Right lung (tissue), 5 donors: Measurements from ENCODE around the gene RNF111. TPM values are rescaled to one million over a fixed set of nuclear protein-coding genes. Genes with fewer than 3 reads are reported as not detected.
"Not testable (repeated sequence)": the region's sequence is repeated elsewhere in the genome, so short reads cannot be mapped to it uniquely, and the experiment has no call there.

Experiments used
- DNase-seq, 2 donors: peaks; one replicate each; pipeline ENCODE4 v3.0.0-alpha.2; 2013
- polyA plus RNA-seq, 5 donors: library from polyadenylated mRNA; unstranded; fragments of 120-200 nt; gene quantifications; one replicate each; pipeline versions ENCODE4 v1.2.1 to v1.2.3, GENCODE V29; 2013; ENCODE audit warnings: inconsistent platforms in 1 of 5, low replicate concordance in 1 of 5; ENCODE audit not compliant: insufficient read length in 5 of 5, insufficient read depth in 1 of 5

RNF111 gene
- polyA plus RNA-seq, 5 donors, result 30.8 to 44.2 (median 37.4) TPM

GRCh38 chr15:59052915-59053407, 65.5 kb downstream of the RNF111 start:
- no peak for DNase-seq

GRCh38 chr15:59053482-59053881, 66.0 kb downstream of the RNF111 start:
- DNase-seq, result no peak

- DNase-seq, result no peak
Measured at GRCh38 chr15:59059076-59059597, 71.7 kb downstream of the RNF111 start.

- no peak for DNase-seq
Measured at GRCh38 chr15:59060348-59060747, 72.9 kb downstream of the RNF111 start.

- DNase-seq, result no peak
Measured at GRCh38 chr15:59063042-59063441, 75.6 kb downstream of the RNF111 start.

GRCh38 chr15:59069430-59069829, 82.0 kb downstream of the RNF111 start:
- DNase-seq, result no peak

GRCh38 chr15:59074607-59075006, 87.1 kb downstream of the RNF111 start:
- DNase-seq, result no peak

GRCh38 chr15:59087731-59088130, 100.3 kb downstream of the RNF111 start:
- no peak for DNase-seq

GRCh38 chr15:59094077-59094476, 106.6 kb downstream of the RNF111 start:
- no peak for DNase-seq

- no peak for DNase-seq
Measured at GRCh38 chr15:59096429-59096828, 109.0 kb downstream of the RNF111 start.

- no peak for DNase-seq
Measured at GRCh38 chr15:59099162-59099685, 111.8 kb downstream of the RNF111 start.

- no peak for DNase-seq
Measured at GRCh38 chr15:59104602-59104911, 117.1 kb downstream of the RNF111 start.

- DNase-seq, result peak; percentile 87 to 91
Measured at GRCh38 chr15:59104912-59105732, 117.7 kb downstream of the RNF111 start, which contains the start of gene CCNB2. Gene CCNB2 (plus strand): TSS chr15:59105146. CDS start chr15:59105269, 123 bp downstream.

GRCh38 chr15:59105854-59106253, 118.4 kb downstream of the RNF111 start:
- DNase-seq, result no peak

- DNase-seq, result no peak
Measured at GRCh38 chr15:59111251-59111650, 123.8 kb downstream of the RNF111 start.

GRCh38 chr15:59115047-59115446, 127.6 kb downstream of the RNF111 start:
- DNase-seq, result no peak

- DNase-seq, result no peak
Measured at GRCh38 chr15:59116141-59116540, 128.7 kb downstream of the RNF111 start.

GRCh38 chr15:59116771-59117170, 129.3 kb downstream of the RNF111 start:
- DNase-seq, result no peak

- no peak for DNase-seq
Measured at GRCh38 chr15:59119625-59120024, 132.2 kb downstream of the RNF111 start.

- no peak for DNase-seq
Measured at GRCh38 chr15:59120937-59121336, 133.5 kb downstream of the RNF111 start.

- DNase-seq, result no peak
Measured at GRCh38 chr15:59124261-59124660, 136.8 kb downstream of the RNF111 start.

GRCh38 chr15:59125683-59126082, 138.2 kb downstream of the RNF111 start:
- not testable (repeated sequence) for DNase-seq

- not testable (repeated sequence) for DNase-seq
Measured at GRCh38 chr15:59127255-59127654, 139.8 kb downstream of the RNF111 start.
